HuH-7 (cell line): ENCODE data around the gene RAB11FIP5.

ENCODE experiments used
- DNase-seq: peaks from one replicate; pipeline ENCODE4 v3.0.0; 2011; ENCODE audit warnings: low spot score

RAB11FIP5 gene

DNA sequence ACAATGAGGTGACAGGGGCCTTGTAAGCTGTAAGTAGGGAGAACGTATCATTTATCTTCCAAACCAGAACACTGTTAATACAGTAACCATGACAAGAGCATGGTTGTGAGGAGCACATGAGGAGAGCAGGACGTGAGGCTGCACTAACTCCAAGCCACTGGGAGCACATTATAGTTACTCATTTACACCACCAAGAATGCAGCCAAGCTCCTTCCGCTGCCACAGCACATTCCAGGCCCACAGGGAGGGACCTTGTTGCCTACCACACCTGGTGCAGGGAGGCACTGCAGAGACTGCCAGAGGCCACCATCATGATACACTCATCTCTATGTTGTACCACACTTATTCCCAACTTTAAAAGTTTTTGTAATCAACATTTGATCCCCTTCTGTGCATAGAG lies 27.8 kb downstream of the RAB11FIP5 start:
- no peak for DNase-seq

DNA sequence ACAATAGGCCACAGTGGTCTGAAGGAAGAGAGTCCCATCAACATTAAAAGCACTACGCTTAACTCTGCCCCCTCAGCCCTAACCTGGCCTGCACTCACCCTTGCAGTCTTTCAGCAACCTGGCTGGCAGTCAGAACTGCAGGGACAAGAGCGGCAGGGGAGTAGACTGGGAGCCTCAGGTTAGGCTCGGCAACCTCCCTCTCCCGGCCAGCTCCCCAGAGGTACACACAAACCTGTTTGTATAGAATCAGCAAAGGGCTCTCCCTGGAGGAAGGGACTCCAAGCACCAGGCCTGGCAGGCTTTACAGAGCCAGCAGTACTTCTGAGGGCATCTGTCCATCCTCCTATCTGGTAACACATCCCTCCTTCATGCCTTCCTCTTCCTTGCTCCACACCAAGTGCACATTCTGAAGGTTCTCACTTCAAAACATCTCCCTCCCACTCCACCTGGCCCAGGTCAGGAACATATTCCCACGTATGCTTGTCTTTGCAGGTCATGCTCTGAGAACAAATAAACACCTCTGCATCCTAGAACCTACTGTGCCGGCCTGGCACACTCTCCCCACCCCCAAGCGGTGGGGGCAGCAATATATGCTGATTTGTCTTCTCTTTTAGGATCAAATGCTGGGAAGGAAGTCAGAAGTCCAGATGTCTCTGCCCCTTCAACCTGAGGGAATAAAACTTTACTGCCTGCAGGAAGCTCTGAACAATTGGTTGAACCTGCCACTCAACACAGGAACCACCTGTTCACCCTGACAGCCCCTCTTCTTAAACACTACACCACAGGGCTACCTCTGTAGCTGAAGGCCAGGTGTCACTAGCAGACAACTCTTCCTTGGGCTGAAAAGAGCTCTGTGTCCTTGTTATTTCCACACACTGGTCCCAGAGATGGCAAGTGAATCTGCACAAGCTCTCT lies 28.6 kb downstream of the RAB11FIP5 start:
- DNase-seq: no peak

DNA sequence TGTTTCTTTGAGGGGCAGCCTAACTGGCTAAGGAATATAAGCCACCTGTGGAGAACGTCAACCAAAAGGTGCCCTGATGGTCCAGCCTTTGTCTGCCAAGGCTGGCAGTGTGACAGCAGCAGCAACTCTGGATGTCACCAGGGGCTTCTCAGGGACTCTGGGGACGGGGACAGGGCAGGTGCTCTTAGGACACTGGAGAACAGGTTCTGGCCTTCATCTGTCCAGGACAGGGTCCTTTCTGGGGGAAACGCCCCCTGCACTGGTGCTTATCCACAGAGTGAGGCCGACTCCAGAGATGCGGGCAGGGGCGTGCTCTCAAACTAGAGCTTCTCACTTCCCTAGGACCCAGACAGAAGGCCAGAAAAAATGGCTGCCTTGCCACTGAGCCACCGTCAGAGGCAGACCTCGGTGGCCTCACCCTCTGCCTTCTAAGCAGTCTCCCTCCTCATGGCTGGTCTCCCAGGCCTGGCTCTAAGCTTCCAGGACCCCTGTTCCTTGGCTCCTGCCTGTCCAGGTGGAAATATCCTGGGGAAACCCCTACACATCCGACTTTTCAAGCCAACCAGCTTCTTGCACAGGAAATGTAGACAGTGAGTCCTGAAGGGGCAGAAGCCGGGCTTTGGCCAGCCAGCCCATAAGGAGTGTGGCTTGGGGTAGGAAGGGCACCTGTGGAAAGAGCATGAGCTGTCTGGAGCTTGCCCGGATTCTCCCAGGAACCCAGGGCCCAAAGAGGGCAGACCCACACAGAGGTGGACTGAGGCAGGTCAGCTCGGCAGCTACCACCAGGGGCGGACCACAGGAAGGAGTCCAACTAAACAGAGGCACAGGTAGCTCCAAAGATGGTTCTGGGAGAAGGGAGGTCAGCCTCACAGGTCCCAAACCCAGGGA lies 30.0 kb downstream of the RAB11FIP5 start:
- no peak for DNase-seq

DNA sequence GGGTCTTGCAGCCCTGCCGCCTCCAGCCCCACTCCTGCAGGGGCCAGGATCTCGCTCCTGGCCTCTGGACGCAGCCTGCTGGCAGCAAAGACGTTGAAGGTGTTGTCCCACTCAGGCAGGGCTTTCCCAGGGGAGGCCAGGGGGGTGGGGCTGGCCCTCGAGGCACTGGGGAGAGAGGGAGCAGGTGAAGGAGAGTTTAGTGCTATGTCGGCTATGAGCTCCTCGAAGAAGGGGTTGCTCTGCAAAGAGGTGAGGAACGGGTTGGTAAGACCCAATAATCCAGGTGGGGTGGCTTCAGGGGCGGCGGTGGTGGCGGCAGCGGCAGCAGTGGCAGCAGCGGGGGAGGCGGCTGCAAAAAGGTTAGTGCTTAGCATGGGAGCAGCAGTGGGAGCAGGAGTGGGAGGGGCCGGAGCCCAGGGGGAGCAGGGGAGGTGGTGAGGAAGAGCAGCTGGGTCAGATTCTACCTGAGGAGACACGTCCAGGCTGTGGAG lies 31.5 kb downstream of the RAB11FIP5 start:
- no peak for DNase-seq

DNA sequence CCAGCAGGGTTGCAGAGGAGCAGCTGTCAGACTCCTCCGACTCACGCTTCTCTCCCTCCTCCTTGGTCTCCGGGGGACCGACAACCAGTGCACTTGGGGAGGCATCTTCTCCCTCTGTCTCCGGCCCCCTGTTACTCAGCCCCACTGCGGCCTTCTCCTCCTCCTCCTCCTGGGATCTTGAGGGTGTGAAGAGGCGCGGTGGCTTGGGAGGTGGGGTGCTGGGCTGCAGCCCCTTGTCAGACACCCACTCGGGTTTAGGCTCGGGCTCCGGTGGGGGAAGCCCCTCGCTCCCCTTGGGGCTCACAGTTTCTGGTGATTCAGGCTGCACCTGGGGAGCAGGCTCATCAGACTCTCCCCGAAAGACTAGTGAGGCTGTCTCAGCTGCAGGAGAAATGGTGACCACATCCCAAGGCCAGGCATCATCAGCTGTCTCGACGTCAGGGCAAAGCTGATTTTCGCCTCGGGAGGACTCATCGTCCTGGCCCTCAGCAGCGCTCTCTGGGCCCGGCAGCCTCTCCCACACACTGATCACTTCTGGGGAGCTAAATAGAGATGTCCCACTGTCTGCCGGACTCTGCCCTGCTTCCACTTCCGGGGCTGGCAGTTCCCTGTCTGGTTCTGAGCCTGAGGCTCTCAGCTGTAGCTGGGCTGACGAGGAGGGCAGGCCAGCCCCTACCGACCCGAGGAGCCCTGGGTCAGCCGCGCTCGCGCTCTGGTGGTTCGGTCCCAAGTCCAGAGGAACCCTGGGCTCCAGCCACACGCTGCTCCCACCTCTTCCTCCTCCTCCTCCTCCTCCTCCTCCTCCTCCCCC lies 32.2 kb downstream of the RAB11FIP5 start:
- no peak for DNase-seq

DNA sequence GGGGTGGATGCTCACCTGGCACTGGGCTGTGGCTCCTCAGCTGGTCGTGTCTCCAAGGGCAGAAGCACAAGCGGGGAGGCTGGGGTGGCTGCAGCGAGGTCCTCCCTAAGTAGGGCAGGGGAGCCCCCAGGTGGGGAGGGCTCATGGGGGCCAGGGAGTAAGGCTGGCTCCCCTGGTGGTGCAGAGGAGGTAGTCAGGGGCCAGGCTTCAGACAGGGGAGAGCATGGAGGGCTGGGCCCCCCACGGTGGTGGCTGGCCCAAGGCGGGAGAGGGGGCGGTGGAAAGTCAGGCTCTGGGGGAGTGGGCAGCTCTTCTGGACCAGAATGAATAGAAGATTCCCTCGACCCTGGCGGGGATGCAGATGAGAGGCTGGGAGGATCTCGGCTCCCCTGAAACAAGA lies 33.1 kb downstream of the RAB11FIP5 start:
- no peak for DNase-seq

DNA sequence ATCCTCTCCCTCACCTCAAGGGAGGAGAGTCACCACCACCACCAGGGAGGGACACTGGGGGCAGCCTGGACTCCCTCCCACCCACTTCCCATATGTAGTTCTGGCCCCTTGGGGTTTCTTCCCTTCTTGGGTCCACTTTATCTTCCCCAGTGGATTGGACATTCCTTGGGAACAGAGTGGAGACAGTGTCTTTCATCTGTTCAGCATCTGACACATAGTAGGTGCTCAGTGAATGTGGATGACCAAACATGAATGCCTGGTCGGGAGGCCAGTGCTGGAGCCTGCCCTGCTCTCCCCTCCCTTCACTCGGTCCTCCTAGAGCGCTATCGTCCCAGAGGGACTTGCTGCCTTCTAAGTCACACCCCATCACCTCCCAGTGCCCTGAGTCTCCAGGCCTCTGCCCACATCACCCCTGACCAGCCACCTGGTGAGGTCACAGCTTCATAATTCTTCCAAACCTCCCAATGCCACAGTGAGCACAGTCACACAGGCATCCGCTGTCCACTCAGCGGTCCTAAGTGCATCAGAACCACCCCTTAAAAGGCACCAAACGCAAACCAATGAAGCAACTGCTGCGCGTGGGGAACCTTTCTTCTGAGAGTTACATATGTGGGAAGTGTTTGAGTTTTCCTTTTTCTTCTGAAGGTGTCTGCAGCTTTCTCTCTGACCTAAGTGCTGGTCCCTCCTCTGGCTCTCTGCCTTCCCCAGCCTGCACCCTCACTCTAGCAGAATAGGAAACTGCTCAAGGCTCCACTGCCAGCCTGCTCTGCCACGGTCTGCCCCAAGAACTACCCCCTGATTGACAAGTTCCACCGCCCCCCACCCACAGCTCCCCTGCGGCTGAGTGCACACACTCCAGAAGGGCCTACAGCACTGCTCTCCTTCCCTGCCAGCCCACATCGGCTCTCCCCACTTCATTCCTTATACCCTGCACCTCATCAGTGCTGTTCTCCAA lies 34.0 kb downstream of the RAB11FIP5 start:
- DNase-seq: no peak

DNA sequence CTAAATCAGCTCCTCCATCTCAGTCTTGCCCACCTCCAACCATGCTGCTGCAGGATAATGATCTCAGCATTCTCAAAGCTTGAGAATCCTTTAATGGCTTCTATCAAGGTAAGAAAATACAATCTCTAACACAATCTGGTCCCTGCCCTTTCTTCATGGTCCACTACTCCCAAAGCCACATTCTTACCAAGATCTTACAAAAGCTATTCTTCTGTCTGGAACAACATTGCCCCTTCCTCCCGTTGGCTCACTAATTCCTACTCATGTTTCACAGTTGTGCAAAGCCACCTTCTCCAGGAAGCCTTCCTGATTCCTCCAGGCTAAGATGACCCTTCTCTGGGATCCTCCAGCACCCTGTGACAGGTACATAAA lies 35.3 kb downstream of the RAB11FIP5 start:
- no peak for DNase-seq

DNA sequence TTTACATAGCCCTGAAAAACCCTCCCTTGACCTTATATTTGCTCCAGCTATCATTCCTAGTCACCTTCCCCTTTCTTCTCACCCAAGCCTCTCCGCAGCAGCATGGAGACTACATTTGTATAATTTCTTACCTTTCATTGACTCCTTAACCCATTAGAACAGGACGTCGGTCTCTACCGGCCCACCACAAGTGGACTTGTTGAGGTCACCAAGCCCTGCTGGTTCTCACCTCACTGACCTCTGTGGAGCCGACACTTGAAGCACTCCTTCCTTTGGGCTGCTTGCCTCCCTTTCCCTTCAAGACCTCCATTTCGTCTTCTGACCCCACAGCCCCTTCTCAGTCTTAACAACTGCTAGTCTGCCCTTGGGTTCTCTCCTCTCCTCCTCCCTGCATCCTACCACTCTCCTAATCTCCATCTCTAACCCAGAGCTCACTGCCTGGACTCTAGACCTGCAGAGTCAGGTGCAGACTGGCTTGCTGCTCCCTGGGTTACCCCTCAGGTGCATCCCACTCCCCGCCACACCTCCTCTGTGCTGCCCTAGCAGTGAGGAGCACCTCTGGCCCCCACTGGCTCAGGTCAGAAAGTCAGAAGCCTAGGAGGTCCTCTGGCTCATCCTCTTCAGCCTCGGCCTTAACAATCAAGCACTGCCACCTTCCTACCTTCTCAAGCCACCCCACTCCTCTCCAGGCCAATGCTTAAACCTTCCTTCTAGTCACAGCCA lies 35.9 kb downstream of the RAB11FIP5 start:
- no peak for DNase-seq

DNA sequence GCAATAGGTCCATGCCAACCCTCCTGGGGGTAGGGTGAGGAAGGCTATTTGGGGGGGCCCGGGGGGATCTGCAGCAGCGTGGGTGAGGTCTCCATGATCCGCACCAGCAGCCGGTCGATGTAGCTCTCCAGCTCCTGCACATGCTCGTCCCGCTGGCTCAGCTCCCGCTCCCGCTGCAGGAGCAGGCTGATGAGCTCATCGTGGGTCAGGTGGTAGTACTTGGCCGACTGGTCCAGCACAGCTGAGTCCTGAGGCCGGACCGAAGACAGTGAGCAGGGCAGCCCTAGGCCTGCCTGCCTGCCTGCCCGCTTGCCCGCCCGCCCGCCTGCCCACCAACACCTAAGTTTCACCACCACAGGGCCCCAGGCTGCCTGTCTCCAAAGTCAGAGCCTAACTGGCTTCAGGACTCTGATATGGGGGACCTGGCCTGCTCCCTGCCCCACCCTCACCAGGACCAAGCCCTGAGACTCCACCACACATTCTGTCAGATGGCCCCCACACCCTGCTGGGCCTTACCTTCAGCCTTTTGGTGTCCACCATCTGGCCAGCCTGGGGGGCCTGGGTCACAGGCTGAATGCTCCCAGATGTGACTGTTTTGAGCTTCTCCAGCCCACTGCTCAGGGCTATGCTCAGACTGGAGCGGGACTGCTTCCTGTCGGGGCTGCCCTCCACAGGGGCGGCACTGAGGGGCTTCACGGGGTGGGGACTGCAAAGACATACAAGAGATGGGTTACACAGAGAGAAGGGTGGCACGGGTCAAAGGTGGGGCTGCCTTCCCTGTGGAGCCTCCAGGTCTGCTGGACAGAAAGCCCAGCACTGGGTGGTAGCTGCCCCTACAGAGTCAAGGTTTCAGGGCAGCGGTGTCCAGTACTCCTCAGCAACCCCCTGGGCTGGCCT lies 37.0 kb downstream of the RAB11FIP5 start:
- no peak for DNase-seq

DNA sequence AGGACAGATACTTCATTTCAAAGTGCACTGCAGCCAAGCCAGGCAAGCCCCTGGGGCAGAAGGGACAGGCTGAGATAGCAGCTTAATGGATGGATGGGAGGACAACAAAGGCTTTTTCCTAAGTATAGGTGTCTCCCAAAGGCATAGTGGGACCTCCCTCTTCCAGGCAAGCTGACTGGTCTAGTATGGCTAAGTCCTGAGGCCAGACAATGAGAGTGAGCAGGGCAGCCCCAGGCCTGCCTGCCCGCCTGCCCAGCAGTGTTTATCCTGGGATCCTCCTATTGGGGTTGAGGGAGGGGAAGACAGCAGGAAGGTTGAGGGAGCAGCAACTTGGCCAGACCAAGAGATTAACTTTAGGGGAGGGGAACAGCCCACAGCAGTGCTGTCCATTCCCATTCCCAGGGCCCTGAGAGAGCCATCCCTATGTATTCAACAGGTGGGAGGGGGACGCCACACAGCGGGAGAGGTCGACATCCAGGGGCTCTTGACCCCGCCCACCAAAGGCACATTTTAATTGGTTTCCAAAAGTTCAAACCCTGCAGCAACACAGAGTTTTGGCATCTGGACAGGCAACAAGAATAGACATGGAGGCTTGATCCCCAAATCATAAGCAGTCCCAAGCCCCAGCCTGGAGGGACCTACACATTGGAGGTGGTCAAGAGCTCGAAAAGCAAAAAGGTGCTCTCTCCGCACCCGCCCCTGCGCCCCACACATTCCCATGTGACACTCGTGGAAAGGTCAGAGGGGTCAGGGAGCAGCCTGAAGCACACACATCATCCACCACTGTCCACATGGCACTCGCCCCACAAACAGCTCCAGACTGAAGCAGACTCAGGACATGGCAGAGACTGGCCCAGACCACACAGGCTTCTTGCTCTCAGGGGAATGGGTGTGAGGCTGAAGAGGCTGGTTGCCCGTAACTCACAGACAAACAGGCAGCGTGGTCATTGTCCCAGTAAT lies 38.4 kb downstream of the RAB11FIP5 start:
- no peak for DNase-seq

DNA sequence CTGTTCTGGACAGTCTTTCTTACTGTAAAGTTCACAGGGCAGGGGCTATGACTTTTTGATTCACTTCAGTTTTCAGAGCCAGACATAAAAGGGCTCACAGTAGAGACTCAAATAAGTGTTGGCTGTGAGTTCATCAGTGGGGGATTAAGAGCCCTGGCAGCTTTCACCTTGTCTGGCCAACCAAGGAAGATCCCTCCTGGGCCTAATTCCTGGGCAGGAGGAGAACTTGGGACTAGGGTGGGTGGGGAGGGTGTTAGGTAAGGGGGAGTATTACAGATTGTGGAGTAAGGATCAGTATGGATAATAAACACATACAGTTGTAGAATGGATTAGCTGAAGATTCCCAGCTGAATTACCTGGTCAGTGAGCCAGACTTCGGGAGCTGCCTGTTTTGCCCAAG lies 40.3 kb downstream of the RAB11FIP5 start:
- DNase-seq: no peak

DNA sequence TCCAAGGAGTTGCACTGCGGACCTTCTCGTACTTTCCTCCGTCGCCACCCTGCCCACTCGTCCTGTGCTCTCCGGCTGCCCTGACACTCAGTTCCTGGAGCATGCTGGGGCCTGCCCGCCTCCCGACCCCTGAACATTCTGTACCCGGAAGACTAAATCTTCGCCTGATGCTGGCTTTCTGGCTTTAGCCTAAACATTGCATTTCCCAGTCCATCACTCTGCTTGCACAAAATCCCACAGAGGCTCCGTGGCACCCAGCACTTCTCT lies 40.7 kb downstream of the RAB11FIP5 start:
- peak; percentile 39 for DNase-seq

DNA sequence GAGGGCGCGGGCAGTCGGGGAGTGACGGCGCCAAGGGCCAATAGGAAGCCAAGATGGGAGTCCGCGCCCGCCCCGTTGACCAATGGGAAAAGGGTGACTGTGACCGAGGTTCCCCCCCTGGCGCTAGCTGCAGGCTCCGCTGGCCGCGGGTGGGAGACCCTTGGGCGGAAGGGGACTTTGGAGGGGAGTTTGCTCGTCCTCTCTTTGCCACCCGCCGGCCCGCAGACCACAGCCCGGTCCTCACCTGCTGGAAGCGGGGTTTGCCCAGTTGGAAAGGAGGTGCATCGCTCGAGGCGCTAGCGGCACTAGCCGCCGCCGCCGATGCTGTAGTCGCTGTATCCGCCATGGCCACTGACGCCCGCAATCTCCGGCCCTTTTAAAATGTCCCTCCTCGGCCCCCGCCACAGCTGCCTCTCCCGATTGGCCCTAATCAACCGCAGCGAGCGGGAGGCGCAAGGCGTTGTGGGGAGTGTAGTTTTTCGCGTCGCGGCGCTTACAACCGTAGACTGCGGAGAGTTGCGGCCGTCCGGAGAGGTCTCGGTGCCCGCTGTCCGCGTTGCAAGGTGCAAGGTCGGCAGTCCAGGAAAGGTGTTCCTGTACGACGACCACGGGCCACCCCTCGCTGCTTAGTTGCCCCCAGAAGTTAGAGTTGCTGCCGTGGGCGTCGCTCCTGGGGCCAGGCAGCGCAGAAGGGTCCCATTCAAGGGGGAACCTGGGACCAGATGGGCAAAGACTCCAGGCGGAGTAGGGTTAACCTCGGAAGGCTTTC lies 41.2 kb downstream of the RAB11FIP5 start, which contains the start of gene SFXN5:
Gene SFXN5 (minus strand): TSS at position 353 of the 769 bp plus-strand sequence. CDS start 7 bp downstream, at position 346.
- peak; percentile 99 for DNase-seq

DNA sequence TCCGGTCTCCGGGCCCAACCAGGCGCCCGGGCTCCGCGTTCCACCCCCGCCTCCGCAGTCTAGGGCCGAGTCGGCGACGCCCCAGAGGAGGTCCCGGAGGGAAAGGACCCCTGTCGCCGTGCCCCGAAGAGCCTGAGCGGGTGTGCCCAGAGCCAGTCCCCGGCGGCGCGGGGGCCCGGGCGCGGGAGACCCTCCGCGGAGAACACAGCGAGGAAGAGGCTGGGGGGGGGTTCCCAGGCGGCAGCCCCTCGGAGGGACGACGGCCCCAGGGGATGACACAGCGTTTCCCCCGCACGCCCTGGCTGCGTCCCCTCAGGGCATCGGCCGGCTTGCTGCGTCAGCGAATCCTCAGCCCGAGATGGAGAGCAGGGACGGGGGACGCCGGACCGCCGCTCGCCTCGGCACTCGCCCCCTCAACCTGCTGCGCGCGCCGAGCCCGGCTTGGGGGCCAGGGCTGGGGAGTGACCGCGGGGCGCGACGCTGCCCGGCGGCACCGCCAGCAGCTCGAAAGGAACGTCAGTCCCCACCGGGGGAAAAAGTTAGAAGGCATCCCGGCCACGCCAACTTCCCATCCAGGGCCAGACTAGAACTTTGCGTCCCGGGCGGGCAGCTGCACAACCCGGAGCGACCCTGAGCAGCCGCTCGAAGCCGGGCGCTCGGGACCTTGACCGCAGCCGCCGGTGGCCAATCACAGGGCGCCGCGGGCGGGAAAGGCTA lies 41.9 kb downstream of the RAB11FIP5 start:
- peak; percentile 48 for DNase-seq

DNA sequence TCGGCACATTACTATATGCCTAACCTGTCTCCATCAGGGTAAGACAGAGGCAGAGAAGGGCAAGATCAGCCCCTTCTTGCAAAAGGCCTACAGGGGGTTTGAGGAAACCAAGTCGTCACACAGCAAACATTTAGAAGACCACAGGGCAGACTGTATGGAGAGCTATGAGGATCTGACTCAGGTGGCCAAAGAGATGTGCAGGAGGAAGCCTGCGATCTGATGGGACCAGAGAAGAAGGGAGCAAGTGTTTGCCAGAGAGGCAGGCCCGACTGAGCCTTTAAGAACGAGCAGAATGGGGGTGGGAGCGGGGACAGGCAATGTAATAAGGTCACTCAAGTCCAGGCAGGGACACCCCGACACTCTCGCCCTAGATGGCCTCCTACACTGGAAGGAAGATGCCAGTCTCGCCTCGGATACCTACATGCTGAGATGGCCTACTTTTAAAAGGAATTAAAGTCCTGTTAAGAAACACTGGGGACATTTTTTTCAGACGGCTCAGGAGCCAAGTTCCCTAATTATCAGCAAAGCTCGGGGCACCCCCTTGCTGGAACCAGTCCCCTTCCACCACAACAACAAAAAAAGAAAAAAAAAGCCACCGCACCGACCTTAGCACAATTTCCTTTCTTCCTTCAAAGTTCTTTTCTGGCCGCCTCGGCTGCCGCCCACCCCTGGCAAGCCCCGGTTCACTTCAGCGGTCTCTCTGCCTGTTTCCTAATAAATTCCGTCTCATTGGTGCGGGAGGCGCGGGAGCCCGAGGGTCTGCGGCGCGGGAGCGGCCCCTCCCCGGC lies 42.7 kb downstream of the RAB11FIP5 start:
- DNase-seq: no peak
